ENCODE data around the gene GALP. TPM values are rescaled to one million over a fixed set of nuclear protein-coding genes. Genes with fewer than 3 reads are reported as not detected.

Gene GALP
- total RNA-seq, 2 experiments from 2014 or later = not detected

DNA sequence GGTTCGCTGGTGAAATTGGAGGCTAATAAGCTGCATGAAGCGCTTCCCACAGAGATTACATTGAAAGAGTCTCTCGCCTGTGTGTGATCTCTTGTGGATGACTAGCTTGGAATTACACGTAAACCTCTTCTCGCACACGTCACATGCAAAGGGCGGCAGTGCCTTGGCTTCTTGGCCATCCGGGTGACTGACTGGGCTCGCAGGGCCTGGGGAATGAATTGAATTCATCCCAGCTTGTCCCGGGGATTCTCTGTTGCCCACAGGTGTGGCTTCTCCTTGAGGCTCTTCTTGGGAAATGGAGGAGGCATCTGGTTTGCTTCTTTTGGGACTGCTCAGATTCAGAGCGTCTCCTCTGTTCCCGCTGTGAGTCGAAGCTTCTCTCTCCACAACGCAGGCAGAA, 46.0 kb downstream of the GALP start:
- Histone ChIP-seq H3K36me3 (ENCODE audit: insufficient read depth, low read length) (no peaks in the 10 kb centered on the region), H3K27ac (ENCODE audit: low read depth in 1 of 2, low read length in 2 of 2) (no peak overlapping the region), H3K9me3 (ENCODE audit: control insufficient read depth in 1 of 2, insufficient read depth in 1 of 2, low read length in 2 of 2) (no peaks in the 10 kb centered on the region), H3K4me3 (ENCODE audit: low read length) (no peak overlapping the region), H3K27me3 (ENCODE audit: control insufficient read depth in 1 of 2, insufficient read depth in 2 of 2, low read length in 2 of 2) (peaks cover 3 to 9% of the 10 kb centered on the region in 2 experiments), H3K4me1 (ENCODE audit: insufficient read depth, low read length) (peaks cover 4% of the 10 kb centered on the region)
- Mint-ChIP-seq H3K27ac (no peak overlapping the region), H3K4me1 (ENCODE audit: low read depth) (no peaks in the 10 kb centered on the region), H3K4me3 (no peak overlapping the region), H3K9me3 (no peaks in the 10 kb centered on the region), H3K27me3 (peaks cover 17% of the 10 kb centered on the region), H3K36me3 (ENCODE audit: low read depth) (peaks cover 30% of the 10 kb centered on the region)
- intact Hi-C loops (cut with DNase I, micrococcal nuclease) = no loop called here
- DNase-seq (no peak), ATAC-seq (ENCODE audit: poor library complexity) (no peak)
- ChIA-PET POLR2A (no interaction called here), CTCF (no interaction called here)
- TF ChIP-seq, protein P1, sequence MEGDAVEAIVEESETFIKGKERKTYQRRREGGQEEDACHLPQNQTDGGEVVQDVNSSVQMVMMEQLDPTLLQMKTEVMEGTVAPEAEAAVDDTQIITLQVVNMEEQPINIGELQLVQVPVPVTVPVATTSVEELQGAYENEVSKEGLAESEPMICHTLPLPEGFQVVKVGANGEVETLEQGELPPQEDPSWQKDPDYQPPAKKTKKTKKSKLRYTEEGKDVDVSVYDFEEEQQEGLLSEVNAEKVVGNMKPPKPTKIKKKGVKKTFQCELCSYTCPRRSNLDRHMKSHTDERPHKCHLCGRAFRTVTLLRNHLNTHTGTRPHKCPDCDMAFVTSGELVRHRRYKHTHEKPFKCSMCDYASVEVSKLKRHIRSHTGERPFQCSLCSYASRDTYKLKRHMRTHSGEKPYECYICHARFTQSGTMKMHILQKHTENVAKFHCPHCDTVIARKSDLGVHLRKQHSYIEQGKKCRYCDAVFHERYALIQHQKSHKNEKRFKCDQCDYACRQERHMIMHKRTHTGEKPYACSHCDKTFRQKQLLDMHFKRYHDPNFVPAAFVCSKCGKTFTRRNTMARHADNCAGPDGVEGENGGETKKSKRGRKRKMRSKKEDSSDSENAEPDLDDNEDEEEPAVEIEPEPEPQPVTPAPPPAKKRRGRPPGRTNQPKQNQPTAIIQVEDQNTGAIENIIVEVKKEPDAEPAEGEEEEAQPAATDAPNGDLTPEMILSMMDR (IDR thresholded peaks at IDR 0.05) = no peak

DNA sequence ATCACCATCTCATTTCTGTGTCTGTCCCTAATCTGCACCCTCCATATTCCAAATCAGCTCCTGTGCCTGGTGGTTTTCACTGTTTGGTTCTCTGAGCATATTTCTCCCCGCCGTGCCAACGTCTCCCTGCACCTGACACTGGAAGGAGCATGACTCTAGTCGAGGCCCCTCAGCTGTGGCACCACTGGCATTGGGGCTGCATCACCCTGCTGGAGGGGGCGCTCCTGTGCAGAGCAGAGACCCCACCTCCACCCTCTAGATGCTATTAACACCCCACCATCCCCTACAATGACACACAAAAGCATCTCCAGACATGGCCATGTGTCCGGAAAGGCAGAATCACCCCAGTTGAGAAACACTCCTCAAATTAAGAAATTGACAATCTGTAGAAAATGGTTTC, 47.1 kb downstream of the GALP start:
- Mint-ChIP-seq H3K4me3 (no peak overlapping the region), H3K27ac (no peak overlapping the region), H3K27me3 (peaks cover 12% of the 10 kb centered on the region), H3K36me3 (ENCODE audit: low read depth) (peaks cover 30% of the 10 kb centered on the region), H3K9me3 (no peaks in the 10 kb centered on the region), H3K4me1 (ENCODE audit: low read depth) (no peaks in the 10 kb centered on the region)
- H3K27me3 ChIP-seq (ENCODE audit: control insufficient read depth in 1 of 2, insufficient read depth in 2 of 2, low read length in 2 of 2) = peaks cover 0 to 4% of the 10 kb centered on the region in 2 experiments
- no peaks in the 10 kb centered on the region for H3K36me3 ChIP-seq (ENCODE audit: insufficient read depth, low read length)
- H3K4me3 ChIP-seq (ENCODE audit: low read length) = no peak overlapping the region
- ChIA-PET POLR2A (no interaction called here), CTCF (no interaction called here)
- ATAC-seq (ENCODE audit: poor library complexity) = no peak
- H3K27ac ChIP-seq (ENCODE audit: low read depth in 1 of 2, low read length in 2 of 2) = no peak overlapping the region
- intact Hi-C loops (cut with DNase I, micrococcal nuclease) = no loop called here
- H3K9me3 ChIP-seq (ENCODE audit: control insufficient read depth in 1 of 2, insufficient read depth in 1 of 2, low read length in 2 of 2) = no peaks in the 10 kb centered on the region
- TF ChIP-seq, protein P1 (IDR thresholded peaks at IDR 0.05) = no peak
- no peak for DNase-seq
- no peaks in the 10 kb centered on the region for H3K4me1 ChIP-seq (ENCODE audit: insufficient read depth, low read length)

DNA sequence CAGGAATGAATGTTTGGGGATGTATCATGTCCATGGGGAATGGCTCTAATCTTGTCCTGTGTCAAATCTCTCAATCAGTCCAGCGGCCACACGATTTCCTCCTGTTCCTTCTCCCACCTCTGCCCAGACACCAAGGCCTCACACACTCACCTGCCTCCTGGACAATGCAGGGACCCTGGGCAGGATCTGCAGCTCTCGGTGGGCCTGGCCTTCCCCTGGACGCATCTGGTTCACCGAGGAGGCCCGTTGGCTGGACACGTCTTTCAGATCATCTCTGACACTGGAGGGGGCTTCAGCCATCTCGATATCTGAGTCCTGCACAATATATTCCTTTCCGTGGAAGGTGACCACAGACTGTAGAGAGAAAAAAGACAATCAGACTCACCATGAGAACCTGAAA, 47.7 kb downstream of the GALP start:
- intact Hi-C loops (cut with DNase I, micrococcal nuclease) = no loop called here
- ATAC-seq (ENCODE audit: poor library complexity) (no peak), DNase-seq (no peak)
- Histone ChIP-seq H3K4me1 (ENCODE audit: insufficient read depth, low read length) (no peaks in the 10 kb centered on the region), H3K27ac (ENCODE audit: low read depth in 1 of 2, low read length in 2 of 2) (no peak overlapping the region), H3K36me3 (ENCODE audit: insufficient read depth, low read length) (no peaks in the 10 kb centered on the region), H3K9me3 (ENCODE audit: control insufficient read depth in 1 of 2, insufficient read depth in 1 of 2, low read length in 2 of 2) (no peaks in the 10 kb centered on the region), H3K27me3 (ENCODE audit: control insufficient read depth in 1 of 2, insufficient read depth in 2 of 2, low read length in 2 of 2) (peaks cover 0 to 2% of the 10 kb centered on the region in 2 experiments), H3K4me3 (ENCODE audit: low read length) (no peak overlapping the region)
- no peak overlapping the region for H3K4me3 Mint-ChIP-seq
- no peaks in the 10 kb centered on the region for H3K4me1 Mint-ChIP-seq (ENCODE audit: low read depth)
- POLR2A ChIA-PET = no interaction called here
- peaks cover 8% of the 10 kb centered on the region for H3K27me3 Mint-ChIP-seq
- peaks cover 30% of the 10 kb centered on the region for H3K36me3 Mint-ChIP-seq (ENCODE audit: low read depth)
- H3K27ac Mint-ChIP-seq = no peak overlapping the region
- H3K9me3 Mint-ChIP-seq = no peaks in the 10 kb centered on the region
- CTCF ChIA-PET = no interaction called here
- TF ChIP-seq, protein P1 (IDR thresholded peaks at IDR 0.05) = no peak

Other genes with a start within 250 kb of the GALP start
- gene NLRP13, start 243.7 kb upstream of the GALP start, total RNA-seq = not detected
- gene NLRP8, start 228.2 kb upstream of the GALP start, total RNA-seq = not detected
- gene NLRP5, start 189.2 kb upstream of the GALP start, total RNA-seq = not detected
- gene ZNF787, start 54.7 kb upstream of the GALP start, total RNA-seq = 10 to 100 TPM; 11.4 to 11.5 TPM
- gene ZNF444, start 34.7 kb upstream of the GALP start, total RNA-seq = 10 to 100 TPM; 13.5 TPM
- gene ZSCAN5B, start 21.8 kb downstream of the GALP start, total RNA-seq = not detected
- gene ZSCAN5C, start 26.3 kb downstream of the GALP start, total RNA-seq = not detected
- not detected for gene EDDM13, start 96.7 kb downstream of the GALP start, total RNA-seq
- 1 to 10 TPM; 3.3 to 4.4 TPM for gene ZSCAN5A, start 138.8 kb downstream of the GALP start, total RNA-seq
- gene ZNF582, start 217.5 kb downstream of the GALP start, total RNA-seq = 1 to 10 TPM; 1.5 to 1.8 TPM
- gene ZNF583, start 228.3 kb downstream of the GALP start, total RNA-seq = 1 to 10 TPM in 1 of 2 experiments, under 1 TPM in 1; 0.95 to 1.5 TPM